Kidney tubule cell (primary cell): ENCODE results near the gene CLTRN.
A peak's percentile ranks its signal among the peaks of the same experiment; 100 is the strongest.
"Not testable (repeated sequence)": the region's sequence is repeated elsewhere in the genome, so short reads cannot be mapped to it uniquely, and the experiment has no call there.

Experiments
- DNase-seq: peaks from one replicate; pipeline ENCODE4 v3.0.0-alpha.2; 2018; ENCODE audit warnings: low spot score

CLTRN gene

DNA sequence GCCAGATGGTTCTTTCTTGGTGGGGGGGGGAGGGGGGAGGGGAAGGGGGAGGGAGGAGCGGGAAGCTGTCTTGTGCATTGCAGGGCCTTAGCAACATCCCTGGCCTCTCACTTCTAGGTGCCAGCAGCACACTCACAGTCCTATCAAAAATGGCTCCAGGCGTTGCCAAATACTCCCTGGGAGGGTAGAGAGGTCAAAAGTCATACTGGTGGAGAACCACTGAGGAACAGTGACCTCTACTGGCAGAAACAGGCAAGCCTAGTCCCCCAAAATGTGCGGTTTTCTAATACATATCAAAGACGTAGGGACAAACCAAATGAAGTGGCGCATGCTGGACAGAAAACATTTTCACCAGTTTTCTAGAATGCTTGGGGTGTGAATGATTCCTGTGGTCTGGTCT, 17.1 kb downstream of the CLTRN start:
- DNase-seq, result not testable (repeated sequence)

- no peak for DNase-seq
Measured at GRCh38 chrX:15646543-15646942, 18.1 kb downstream of the CLTRN start.

DNA sequence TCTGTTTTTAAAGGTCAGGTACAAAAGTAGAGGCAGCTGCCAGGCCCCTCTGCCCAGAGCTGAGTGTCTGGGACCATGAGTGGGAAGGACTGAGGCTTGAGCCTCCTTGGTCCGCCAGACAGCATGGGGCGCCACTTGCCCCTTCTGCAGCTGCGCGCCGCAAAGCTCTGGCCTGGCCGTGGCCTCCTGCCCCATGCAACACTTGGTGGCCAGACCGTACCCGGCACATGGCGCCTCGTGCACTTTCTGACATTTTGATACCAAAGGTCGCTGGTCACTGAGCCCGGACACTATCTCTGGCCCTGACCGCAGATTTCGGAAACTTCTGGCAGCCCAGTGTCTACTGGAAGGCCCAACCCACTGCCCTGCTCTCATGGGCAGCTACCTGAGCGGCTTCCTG, 18.6 kb downstream of the CLTRN start:
- no peak for DNase-seq

- DNase-seq, result no peak
Measured at GRCh38 chrX:15645266-15645665, 19.3 kb downstream of the CLTRN start.

DNA sequence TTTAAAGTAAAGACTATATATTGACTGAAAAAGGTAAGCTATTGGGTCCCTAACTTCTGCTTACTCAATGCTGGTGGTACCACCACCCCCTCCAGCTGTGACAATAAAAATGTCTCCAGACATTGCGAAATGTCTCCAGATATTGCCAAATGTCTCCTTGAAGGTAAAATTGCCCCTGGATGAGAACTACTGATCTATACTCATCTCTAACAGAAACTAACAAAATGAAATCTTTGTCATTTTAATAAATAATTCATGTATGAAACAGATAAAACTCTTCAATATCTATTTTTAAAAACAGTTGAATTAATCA, 20.1 kb downstream of the CLTRN start:
- DNase-seq, result no peak

- DNase-seq, result no peak
Measured at GRCh38 chrX:15643786-15644559, 20.6 kb downstream of the CLTRN start.

DNA sequence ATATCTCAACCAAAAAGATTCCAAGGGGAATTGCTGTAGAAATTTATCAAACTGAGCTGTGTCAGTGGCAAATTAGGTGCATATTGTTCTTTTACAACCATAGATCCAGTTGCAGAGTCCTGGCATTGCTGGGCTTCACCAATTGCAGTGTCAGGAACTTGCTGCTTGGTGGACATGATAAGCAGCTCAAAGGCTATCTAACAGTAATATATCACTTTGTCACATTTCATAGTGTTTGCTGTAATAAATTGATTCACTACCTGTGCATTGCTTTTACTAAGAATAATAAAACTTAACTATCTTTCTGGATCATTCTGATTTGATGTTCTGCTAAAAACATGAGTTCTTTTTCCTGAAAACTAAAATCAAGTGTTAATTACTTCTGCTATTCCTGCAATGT, 33.0 kb downstream of the CLTRN start:
- DNase-seq, result no peak

GRCh38 chrX:15623054-15623453, 41.6 kb downstream of the CLTRN start:
- DNase-seq, result no peak

DNA sequence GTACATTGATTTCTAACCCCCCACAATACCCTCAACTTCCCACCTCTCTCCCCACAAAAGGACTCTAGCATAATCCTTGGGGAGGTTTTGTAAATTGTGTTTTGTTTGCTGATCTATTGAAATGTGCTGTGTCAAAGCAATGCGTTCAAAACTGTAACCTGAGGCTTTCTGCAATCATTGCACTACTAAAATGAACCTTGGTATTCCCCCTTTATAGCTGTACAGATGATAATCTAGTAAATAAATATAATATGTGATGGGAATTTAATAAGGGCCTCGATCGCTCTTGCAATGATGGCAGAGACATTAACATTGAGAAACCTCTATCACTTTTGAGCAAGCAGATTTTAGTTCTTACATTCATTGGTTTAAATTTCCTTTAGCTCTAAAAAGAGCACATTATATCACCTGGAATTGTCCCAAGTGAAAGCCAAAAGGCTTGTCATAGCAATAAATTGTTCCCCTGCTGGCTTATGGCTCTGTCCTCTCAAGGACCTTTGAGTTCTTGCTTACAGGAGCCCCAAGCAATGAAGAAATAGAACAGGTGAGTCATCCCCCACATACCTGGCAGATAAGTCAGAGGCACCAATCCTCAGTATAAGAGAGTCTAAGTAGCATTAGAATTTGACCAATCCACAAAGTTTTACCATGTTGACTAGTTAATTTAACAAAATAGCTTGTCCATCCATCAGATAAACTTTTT, 45.4 kb downstream of the CLTRN start:
- peak; percentile 94 for DNase-seq

DNA sequence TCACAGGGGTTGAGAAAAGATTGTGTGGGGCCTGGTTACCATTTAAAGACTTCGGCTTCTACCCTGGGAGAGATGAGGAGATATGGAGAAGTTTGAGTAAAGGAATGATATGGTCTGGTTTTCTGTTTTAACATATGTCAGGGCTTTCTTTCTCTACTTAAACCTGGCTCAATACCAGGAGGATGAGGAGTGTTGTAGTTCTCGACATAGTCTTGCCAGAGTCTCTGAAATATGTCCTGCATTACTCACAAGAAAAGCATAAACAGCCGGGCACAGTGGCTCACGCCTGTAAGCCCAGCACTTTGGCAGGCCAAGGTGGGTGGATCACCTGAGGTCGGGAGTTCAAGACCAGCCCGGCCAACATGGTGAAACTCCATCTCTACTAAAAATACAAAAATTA, 47.5 kb downstream of the CLTRN start:
- DNase-seq, result no peak

DNA sequence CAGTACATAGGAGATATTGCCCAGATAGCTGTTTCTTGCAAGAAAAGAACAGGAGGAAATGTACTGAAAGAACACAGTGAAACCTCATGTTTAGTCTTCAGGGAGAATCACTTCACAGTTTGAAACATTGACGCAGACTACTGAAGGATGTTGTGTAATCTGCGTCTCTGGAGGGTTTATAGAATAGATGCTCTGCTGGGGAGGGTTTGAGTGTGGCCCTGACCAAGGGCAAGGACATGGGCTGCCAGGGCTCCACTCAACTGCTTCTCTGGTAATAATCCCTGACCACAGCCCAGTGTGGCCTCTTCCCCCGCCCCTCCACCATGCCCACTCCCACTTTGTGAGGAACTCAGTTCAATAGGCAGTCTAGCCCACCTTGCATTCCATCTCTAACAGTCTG, 48.1 kb downstream of the CLTRN start:
- DNase-seq, result no peak

DNA sequence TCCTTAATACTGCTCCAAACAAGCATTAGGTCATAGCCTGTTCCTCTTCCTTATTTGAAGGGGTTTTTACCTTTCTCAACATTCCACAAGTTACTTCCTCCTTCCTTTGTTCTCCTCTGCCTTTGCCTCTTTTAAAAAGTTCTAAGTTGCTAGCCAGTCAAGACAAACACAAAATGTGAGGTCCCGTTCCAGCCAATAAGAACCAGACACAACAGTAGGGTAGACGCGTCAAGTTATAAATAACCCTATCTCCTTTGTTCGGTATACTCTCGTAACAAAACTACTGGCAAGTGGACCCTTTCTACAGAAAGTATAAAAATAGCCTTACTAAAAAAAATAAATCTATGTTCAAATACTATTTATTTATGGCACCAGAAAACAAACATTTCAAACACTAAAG, 57.5 kb downstream of the CLTRN start:
- DNase-seq, result peak; percentile 34

DNA sequence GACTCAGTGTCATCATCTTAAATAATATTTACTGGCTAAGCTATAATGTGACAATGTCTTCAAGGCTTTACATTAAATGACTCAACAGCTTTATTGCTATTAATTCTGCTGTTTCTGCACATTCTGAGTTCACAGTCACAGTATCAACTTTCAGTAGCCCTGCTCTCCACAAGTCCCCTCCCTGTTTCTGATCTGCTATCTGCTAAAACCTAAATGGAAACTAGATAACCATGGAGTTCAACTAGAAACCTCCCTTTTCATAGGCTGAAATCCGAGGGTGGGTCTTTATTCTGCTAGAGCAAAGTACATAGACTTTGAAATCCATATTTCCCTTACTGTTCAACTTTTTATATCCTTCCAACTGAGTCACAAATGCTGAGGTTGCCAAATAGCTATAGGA, 58.5 kb downstream of the CLTRN start:
- DNase-seq, result no peak

DNA sequence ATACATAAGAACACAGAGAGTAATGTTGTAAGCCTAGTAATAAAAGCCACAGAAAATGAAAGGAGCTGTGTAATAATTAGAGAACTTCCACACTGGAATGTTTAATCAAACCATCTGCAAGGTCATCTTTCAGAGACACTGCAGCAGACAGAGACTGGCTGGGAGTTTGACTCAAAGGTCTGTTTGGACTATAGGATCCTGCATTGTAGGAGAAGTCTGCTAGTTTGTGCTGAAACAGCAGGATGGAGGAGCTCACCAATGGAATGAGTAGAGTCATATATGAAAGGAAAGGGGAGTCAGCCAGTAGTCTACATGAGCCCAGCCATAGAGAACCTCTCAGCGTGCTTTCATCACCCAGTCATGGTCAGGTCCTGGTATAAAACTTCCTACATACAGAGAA, 59.4 kb downstream of the CLTRN start:
- no peak for DNase-seq

- DNase-seq, result no peak
Measured at GRCh38 chrX:15602761-15603160, 61.8 kb downstream of the CLTRN start.

GRCh38 chrX:15601932-15602331, 62.7 kb downstream of the CLTRN start:
- DNase-seq, result no peak

- no peak for DNase-seq
Measured at GRCh38 chrX:15600745-15601144, 63.9 kb downstream of the CLTRN start, which contains the start of gene ACE2. TSS of gene ACE2 (minus strand) at chrX:15600960. CDS start at chrX:15600911, 49 bp downstream.

GRCh38 chrX:15600049-15600448, 64.6 kb downstream of the CLTRN start:
- peak; percentile 8 for DNase-seq

- peak; percentile 67 for DNase-seq
Measured at GRCh38 chrX:15599461-15599860, 65.1 kb downstream of the CLTRN start.

- peak; percentile 4 for DNase-seq
Measured at GRCh38 chrX:15598026-15598425, 66.6 kb downstream of the CLTRN start.

DNA sequence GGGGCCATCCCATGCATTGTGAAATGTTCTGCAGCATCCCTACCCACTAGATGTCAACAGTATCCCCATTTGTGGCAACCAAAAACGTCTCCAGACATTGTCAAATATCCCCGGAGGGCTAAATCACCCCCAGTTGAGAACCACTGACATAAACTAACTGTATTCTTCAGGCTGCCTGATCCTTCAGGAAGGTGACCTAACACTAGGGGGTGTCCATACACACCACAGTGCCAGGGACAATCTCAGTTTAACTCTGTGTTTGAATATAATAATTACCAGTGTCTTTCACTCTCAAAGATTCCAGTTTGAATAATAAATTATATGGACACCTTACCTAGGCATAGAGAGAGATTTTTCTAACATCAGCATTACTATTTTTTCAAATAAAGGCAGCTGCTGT, 70.2 kb downstream of the CLTRN start:
- DNase-seq, result no peak

- DNase-seq, result peak; percentile 5
Measured at GRCh38 chrX:15579778-15580747, 84.5 kb downstream of the CLTRN start.
